ENCODE data around the gene CENPP.
A peak's percentile ranks its signal among the peaks of the same experiment; 100 is the strongest.

Gene CENPP

DNA sequence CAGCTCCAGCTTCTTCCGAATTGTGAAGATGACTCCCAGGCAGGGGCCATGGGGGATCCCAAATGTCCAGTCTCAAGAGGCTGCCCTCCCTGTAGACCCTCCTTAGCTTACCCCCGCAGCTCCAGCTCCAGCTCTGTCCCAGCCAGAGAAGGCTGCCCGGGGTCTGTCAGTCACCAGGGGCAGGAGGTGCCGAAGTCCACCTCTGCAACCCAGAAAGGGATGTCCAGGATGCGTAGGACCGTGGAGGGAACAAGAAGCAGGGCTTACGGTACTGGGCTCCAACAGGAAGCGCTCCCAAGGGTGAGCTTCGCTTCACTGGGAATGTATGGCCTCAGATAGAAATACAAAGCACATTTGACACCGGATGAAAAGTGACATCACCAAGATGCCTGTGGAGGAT is 338.2 kb downstream of the CENPP start:
- Histone ChIP-seq H3K9me3 (ENCODE audit: low read length) (no peaks in the 10 kb centered on the region), H3K4me3 (ENCODE audit: low read length) (no peak overlapping the region), H3K27me3 (ENCODE audit: insufficient read depth, low read length) (no peaks in the 10 kb centered on the region), H3K36me3 (ENCODE audit: insufficient read depth, low read length) (peaks cover 12% of the 10 kb centered on the region), H3K4me1 (ENCODE audit: insufficient read depth, low read length) (peaks cover 24% of the 10 kb centered on the region), H2AFZ (ENCODE audit: low read depth, low read length) (no peak overlapping the region)

DNA sequence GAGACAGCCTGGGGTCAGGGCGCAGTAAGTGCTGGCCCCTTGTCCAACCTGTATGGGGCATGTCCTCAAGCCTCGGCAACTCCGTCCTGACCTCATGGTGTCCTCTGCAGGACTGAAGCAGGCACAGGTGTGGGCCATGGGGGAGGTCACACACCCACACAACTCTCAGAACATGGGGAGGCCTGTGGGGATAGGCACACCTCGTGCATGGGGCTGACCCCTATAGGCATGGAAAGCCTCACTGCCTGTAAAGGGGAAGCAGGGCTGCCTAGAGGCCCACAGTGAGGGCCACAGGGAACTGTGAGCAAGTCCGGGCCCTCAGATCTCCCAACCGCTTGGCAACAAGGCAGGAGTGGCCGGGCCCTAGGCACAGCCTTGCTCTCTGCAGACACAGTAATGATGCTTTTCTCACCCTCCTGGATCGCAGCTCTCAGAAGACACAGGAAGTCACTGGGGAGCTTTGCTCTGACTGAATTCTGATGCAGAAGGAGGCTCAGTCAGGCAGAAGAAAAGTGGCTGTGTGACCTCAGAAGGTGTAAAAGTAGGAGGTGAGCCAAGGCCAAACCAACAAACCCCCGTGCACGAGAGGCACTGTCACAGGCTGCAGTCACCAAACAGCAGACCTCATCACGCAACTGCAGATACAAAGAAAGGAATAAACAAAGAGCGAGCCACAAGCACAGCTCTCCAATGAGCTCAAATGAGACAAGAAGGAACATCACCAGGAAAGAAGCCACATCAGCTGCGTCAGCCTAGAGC is 338.8 kb downstream of the CENPP start:
- H3K9me3 ChIP-seq (ENCODE audit: low read length), result no peaks in the 10 kb centered on the region
- peaks cover 12% of the 10 kb centered on the region for H3K36me3 ChIP-seq (ENCODE audit: insufficient read depth, low read length)
- peaks cover 25% of the 10 kb centered on the region for H3K4me1 ChIP-seq (ENCODE audit: insufficient read depth, low read length)
- H3K27me3 ChIP-seq (ENCODE audit: insufficient read depth, low read length), result no peaks in the 10 kb centered on the region
- H3K4me3 ChIP-seq (ENCODE audit: low read length), result no peak overlapping the region
- H2AFZ ChIP-seq (ENCODE audit: low read depth, low read length), result no peak overlapping the region

DNA sequence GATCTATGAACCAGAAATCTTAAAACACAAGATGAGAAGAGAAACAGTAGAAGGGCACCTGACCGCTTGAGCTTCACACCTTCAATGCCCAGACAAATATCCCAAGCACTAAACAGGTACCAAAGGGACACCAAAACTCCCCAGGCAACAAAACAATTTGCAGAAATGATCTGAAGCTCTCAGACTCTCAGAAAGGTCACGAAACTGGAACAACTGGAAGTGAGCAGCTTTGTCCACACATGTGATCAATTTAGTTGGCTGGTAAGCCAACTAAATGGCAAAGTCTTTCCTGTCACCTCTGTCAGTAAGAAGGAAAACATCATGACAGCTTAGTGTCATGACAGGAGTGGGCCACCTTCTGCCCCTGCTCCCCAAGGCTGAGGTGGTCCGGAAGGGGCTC is 340.1 kb downstream of the CENPP start:
- Histone ChIP-seq H2AFZ (ENCODE audit: low read depth, low read length) (no peak overlapping the region), H3K4me3 (ENCODE audit: low read length) (no peak overlapping the region), H3K4me1 (ENCODE audit: insufficient read depth, low read length) (peaks cover 15% of the 10 kb centered on the region), H3K36me3 (ENCODE audit: insufficient read depth, low read length) (peaks cover 12% of the 10 kb centered on the region), H3K27me3 (ENCODE audit: insufficient read depth, low read length) (no peaks in the 10 kb centered on the region), H3K9me3 (ENCODE audit: low read length) (no peaks in the 10 kb centered on the region)

DNA sequence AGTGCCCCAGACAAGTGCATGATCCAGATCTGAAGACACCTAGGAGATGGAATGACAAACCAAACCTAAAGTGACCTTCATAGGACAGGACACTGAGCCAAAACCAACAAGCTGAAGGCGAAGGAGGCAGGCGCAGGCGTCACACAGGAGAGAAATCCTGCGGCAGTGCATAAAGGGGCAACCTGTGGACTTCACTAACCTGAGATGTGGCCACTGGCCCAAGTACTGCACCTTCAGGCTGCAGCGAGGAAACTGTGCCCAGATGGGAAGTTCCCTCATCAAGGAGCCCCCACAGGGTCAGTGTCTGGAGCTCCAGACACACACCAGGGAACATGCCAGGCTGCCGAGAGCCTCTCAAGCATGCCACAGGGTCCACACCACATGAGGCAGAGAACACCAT is 340.5 kb downstream of the CENPP start:
- Histone ChIP-seq H2AFZ (ENCODE audit: low read depth, low read length) (no peak overlapping the region), H3K36me3 (ENCODE audit: insufficient read depth, low read length) (peaks cover 12% of the 10 kb centered on the region), H3K4me3 (ENCODE audit: low read length) (no peak overlapping the region), H3K9me3 (ENCODE audit: low read length) (no peaks in the 10 kb centered on the region), H3K27me3 (ENCODE audit: insufficient read depth, low read length) (no peaks in the 10 kb centered on the region), H3K4me1 (ENCODE audit: insufficient read depth, low read length) (peaks cover 18% of the 10 kb centered on the region)

DNA sequence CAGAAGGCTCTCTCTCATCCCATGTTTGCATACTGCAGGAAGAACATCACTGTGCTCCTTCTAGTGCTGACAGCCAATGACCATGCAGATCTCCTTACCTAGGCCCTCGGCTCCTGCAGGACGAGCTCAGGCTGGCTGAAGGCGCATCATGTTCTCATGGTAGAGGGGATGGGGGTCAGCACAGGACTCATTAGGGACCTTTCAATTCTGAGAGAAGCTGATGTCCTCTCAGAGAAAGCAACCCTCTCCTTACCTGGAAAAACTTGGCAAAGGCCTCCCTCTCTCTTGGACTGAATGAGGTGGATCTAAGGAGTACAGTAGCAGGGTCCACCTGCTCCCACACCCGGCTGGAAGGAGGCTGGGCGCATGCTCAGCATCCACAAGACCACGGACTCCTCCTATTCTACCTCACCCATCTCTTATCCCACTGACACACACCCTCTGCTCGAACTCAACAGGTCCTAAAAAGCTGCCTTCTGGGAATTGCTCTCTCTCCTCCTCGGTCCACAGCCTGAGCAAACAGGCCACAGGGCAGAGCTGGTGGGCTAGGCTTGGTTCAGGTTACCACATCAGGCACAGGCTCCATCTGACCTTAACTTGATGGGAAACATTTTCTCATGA is 341.3 kb downstream of the CENPP start:
- Histone ChIP-seq H3K27me3 (ENCODE audit: insufficient read depth, low read length) (no peaks in the 10 kb centered on the region), H3K4me3 (ENCODE audit: low read length) (no peak overlapping the region), H3K36me3 (ENCODE audit: insufficient read depth, low read length) (peaks cover 12% of the 10 kb centered on the region), H3K9me3 (ENCODE audit: low read length) (no peaks in the 10 kb centered on the region), H2AFZ (ENCODE audit: low read depth, low read length) (no peak overlapping the region), H3K4me1 (ENCODE audit: insufficient read depth, low read length) (peaks cover 20% of the 10 kb centered on the region)

DNA sequence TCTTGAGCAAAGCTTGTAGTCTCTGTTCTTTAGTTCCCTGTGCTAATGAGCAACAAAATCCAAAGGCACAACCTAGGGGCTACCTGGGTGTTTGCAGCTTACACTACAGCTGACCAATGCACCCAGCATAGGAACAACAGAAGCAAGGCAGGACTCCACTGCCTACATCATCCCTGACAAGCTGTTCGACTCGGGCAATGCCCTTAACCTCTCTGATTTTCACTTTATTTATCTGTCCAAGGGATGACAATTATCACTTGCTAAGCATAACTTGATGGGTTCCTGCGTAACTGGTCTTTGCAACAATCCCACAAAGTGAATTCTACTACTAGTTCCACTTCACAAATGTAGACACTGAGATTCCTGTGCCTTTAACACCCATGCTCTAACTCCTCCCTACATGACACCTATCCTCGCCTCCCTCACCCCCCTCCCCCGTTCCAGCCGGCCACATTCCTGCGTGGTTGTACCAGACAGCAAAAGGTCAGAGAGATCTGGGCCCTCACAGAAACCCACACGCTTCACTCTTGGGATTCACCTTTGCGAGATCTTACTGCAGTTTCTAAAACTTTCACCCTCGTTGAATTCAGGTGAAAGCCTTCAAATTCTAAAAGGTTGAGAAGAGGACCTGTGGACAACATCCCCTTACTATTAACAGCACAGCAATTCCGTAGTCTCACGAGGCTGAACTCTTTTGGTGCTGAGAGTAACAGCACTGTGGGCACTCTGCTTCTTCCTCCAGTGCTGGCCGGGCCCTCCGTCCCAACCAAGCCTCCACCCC is 343.2 kb downstream of the CENPP start:
- H3K4me1 ChIP-seq (ENCODE audit: insufficient read depth, low read length), result peaks cover 20% of the 10 kb centered on the region
- no peaks in the 10 kb centered on the region for H3K9me3 ChIP-seq (ENCODE audit: low read length)
- no peaks in the 10 kb centered on the region for H3K27me3 ChIP-seq (ENCODE audit: insufficient read depth, low read length)
- peak overlapping the region; percentile 59 for H2AFZ ChIP-seq (ENCODE audit: low read depth, low read length)
- peak overlapping the region; percentile 85 for H3K4me3 ChIP-seq (ENCODE audit: low read length)
- peaks cover 12% of the 10 kb centered on the region for H3K36me3 ChIP-seq (ENCODE audit: insufficient read depth, low read length)

DNA sequence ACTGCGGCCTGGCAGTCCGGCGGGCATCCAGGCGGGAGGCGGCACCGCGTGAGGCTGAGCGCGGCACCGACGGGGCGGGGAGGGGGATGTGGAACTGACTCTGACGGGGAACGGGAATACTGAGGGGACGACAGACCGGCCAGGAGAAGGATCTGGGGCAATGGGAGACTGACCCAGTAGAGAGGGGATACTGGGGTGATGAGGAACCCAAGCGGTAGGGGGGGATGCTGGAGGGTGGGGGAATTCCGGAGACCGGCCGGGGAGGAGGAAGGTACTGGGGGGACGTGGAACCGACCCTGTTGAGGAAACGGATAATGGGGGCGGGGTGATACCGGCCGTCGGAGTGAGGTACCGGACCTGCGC is 343.8 kb downstream of the CENPP start:
- H3K9me3 ChIP-seq (ENCODE audit: low read length), result no peaks in the 10 kb centered on the region
- H3K36me3 ChIP-seq (ENCODE audit: insufficient read depth, low read length), result peaks cover 12% of the 10 kb centered on the region
- H3K27me3 ChIP-seq (ENCODE audit: insufficient read depth, low read length), result no peaks in the 10 kb centered on the region
- H3K4me1 ChIP-seq (ENCODE audit: insufficient read depth, low read length), result peaks cover 20% of the 10 kb centered on the region
- H3K4me3 ChIP-seq (ENCODE audit: low read length), result peak overlapping the region; percentile 85
- peak overlapping the region; percentile 59 for H2AFZ ChIP-seq (ENCODE audit: low read depth, low read length)
